HL-60/S4 treated with phorbol 12-myristate 13-acetate at 8.2 ng/mL for 4 days and 3 days (cell line): Measurements from ENCODE around the gene DHTKD1.
"Not testable (repeated sequence)": the region's sequence is repeated elsewhere in the genome, so short reads cannot be mapped to it uniquely, and the experiment has no call there.

Source experiments
- in situ Hi-C: fragments of 300-500 bp; cut with MboI; formaldehyde crosslinking; loops from 2 replicates; pipeline ENCODE4 v1.15.0; 2022; ENCODE audit warnings: low sequenced_read_pairs

Gene DHTKD1

GRCh38 chr10:12062754-12063482, 5.8 kb upstream of the DHTKD1 start:
- in situ Hi-C loops, result no loop called here

- in situ Hi-C loops, result no loop called here
Measured at GRCh38 chr10:12063483-12063818, 5.3 kb upstream of the DHTKD1 start.

GRCh38 chr10:12067336-12067735, 1.4 kb upstream of the DHTKD1 start:
- in situ Hi-C loops, result no loop called here

DNA sequence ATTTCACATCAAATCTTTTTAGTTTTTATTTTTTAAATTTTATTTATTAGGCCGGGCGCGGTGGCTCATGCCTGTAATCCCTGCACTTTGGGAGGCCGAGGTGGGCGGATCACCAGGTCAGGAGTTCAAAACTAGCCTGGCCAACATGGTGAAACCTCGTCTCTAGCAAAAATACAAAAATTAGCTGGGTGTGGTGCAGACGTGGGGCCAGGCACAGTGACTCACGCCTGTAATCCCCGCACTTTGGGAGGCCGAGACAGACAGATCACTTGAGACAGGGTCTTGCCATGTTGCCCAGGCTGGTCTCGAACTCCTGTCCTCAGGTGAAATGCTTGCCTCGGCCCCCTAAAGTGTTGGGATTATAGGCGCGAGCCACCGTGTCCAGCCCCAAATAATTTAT, 2.7 kb downstream of the DHTKD1 start:
- in situ Hi-C loops, result not testable (repeated sequence)

DNA sequence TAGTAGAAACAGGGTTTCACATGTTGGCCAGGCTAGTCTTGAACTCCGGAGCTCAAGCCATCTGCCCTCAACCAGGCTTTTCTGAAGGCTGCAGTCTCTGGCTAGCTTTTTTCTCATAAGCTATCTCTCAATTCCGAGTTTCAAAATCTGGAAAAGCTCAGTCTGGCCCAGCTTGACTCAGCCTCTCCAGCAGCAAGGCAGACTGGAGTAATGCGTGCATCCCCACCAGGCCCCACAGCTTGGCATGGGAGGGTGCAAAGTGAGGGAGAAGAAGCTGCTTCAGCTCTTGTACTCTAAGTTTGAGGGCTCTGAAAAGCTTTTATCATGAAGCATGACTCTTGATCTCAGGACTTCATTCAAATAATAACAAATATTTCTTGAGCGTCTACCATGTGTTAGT, 4.8 kb downstream of the DHTKD1 start:
- in situ Hi-C loops, result no loop called here

- in situ Hi-C loops, result no loop called here
Measured at GRCh38 chr10:12077580-12078180, 8.9 kb downstream of the DHTKD1 start.

- in situ Hi-C loops, result no loop called here
Measured at GRCh38 chr10:12081470-12081869, 12.7 kb downstream of the DHTKD1 start.

GRCh38 chr10:12081879-12082557, 13.3 kb downstream of the DHTKD1 start:
- in situ Hi-C loops, result no loop called here

- in situ Hi-C loops, result no loop called here
Measured at GRCh38 chr10:12088919-12089318, 20.2 kb downstream of the DHTKD1 start.

- in situ Hi-C loops, result no loop called here
Measured at GRCh38 chr10:12091421-12091820, 22.7 kb downstream of the DHTKD1 start.

DNA sequence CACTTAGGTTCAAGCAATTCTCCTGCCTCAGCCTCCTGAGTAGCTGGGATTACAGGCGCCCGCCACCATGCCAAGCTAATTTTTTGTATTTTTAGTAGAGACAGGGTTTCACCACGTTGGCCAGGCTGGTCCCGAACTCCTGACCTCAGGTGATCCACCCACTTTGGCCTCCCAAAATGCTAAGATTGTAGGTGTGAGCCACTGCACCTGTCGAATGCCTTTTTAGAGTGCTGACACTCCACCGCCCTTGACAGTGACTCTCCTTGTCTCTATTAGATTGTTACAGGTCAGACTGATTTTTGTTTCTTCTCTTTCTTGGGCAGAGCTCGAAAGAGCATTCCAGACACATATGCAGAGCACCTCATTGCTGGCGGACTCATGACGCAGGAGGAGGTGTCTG, 28.6 kb downstream of the DHTKD1 start:
- in situ Hi-C loops, result not testable (repeated sequence)

DNA sequence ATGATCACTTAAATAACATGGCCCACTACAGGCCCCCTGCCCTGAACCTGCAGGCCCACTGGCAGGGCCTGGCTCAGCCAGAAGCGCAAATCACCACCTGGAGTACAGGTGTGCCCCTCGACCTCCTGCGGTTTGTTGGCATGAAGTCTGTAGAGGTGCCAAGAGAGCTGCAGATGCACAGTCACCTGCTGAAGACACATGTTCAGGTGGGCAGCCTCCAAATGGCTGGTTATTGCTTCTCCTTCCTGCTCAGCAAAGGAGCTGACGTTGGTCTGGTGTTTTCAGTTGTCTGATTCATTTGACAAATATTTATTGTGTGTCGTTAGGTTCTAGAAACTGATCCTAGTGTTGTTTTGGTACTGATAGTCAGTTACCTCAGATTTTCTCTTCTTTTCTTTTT, 29.0 kb downstream of the DHTKD1 start:
- in situ Hi-C loops, result no loop called here

DNA sequence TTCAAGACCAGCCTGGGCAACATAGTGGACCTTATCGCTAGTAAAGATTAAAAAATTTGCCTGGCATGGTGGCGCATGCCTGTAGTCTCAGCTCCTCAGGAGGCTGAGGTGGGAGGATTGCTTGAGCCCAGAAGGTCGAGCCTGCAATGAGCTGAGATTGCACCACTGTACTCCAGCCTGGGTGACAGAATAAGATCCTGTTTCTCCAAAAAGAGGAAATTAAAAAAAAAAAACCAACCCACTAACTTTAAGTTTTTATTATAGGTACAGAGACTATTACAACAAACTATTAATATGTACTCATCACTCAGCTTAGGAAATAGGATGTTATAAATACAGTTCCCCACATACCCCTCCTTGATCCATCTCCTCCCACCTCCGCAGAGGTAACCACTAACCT, 30.2 kb downstream of the DHTKD1 start:
- in situ Hi-C loops, result no loop called here

GRCh38 chr10:12103802-12104201, 35.0 kb downstream of the DHTKD1 start:
- in situ Hi-C loops, result no loop called here

GRCh38 chr10:12107781-12108180, 39.0 kb downstream of the DHTKD1 start:
- in situ Hi-C loops, result no loop called here

- in situ Hi-C loops, result no loop called here
Measured at GRCh38 chr10:12109286-12109685, 40.5 kb downstream of the DHTKD1 start.

- in situ Hi-C loops, result no loop called here
Measured at GRCh38 chr10:12111528-12111927, 42.8 kb downstream of the DHTKD1 start.

DNA sequence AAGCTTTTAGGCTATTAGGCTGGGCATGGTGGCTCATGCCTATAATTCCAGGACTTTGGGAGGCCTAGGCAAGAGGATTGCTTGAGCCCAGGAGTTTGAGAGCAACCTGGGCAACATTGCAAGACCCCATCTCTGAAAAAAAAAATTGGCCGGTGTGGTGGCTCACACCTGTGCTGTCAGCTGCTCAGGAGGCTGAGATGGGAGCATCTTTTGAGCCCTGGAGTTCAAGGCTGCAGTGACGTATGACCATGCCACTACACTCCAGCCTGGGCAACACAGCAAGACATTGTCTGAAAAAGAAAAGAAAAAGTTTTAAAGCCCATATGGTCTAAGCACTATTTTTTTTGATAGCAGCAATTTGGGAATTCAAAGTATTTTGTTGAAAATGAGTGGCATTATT, 44.9 kb downstream of the DHTKD1 start:
- in situ Hi-C loops, result no loop called here

DNA sequence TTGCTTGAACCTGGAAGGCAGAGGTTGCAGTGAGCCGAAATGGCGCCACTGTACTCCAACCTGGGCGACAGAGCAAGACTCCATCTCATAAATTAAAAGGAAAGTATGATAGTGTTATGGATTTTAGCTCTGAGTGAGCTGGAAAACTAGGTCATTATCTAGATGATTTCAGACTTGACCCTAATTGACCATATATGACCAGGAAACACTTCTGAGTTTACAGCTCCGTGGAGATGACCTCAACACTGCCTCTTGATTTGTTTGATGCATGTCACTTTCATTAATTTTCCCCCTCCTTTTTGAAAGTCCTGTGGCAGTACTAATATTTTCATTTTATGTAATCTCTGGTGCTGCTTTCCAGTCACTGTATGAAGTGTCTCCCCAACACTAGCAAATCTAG, 52.9 kb downstream of the DHTKD1 start:
- in situ Hi-C loops, result no loop called here

GRCh38 chr10:12129222-12130111, 60.7 kb downstream of the DHTKD1 start, which contains the start of gene SEC61A2:
Gene SEC61A2 (plus strand): TSS chr10:12129677. CDS start chr10:12129788, 111 bp downstream.
- in situ Hi-C loops, result no loop called here

GRCh38 chr10:12130237-12130872, 61.6 kb downstream of the DHTKD1 start:
- in situ Hi-C loops, result no loop called here
